Astrocyte of the cerebellum (primary cell): ENCODE measurements around the gene PRDM15.
A peak's percentile ranks its signal among the peaks of the same experiment; 100 is the strongest.

Experiments
- DNase-seq: peaks from one replicate; pipeline ENCODE4 v3.0.0-alpha.2; 2011; ENCODE audit warnings: low read depth
- H3K4me3 ChIP-seq: 2 replicates; pipeline ENCODE4 v1.5.1; 2011; ENCODE audit warnings: mild to moderate bottlenecking, low read depth, low read length, moderate library complexity
- CTCF ChIP-seq: IDR thresholded peaks from 2 replicates; pipeline ENCODE4 v1.5.1; 2012; ENCODE audit warnings: low read length, low read depth, moderate library complexity, mild to moderate bottlenecking; ENCODE audit errors: missing control alignments
- in situ Hi-C: cut with HindIII; loops from 2 replicates; pipeline ENCODE4 v1.10.0; 2017; ENCODE audit warnings: low sequenced_read_pairs

The PRDM15 gene

GRCh38 chr21:41897047-41897669, 18.0 kb upstream of the PRDM15 start:
- in situ Hi-C loops = no loop called here
- TF ChIP-seq CTCF = no peak
- H3K4me3 ChIP-seq = no peak overlapping the region
- no peak for DNase-seq

- no peak for DNase-seq
- TF ChIP-seq CTCF = no peak
- in situ Hi-C loops = no loop called here
- no peak overlapping the region for H3K4me3 ChIP-seq
Observed at GRCh38 chr21:41895643-41896493, 16.7 kb upstream of the PRDM15 start.

- no peak overlapping the region for H3K4me3 ChIP-seq
- in situ Hi-C loops = no loop called here
- DNase-seq = peak; percentile 84
- TF ChIP-seq CTCF = no peak
Observed at GRCh38 chr21:41894922-41895557, 15.9 kb upstream of the PRDM15 start.

GRCh38 chr21:41894511-41894910, 15.4 kb upstream of the PRDM15 start:
- no peak for DNase-seq
- TF ChIP-seq CTCF = no peak
- in situ Hi-C loops = no loop called here
- no peak overlapping the region for H3K4me3 ChIP-seq

GRCh38 chr21:41892726-41893125, 13.6 kb upstream of the PRDM15 start:
- in situ Hi-C loops = no loop called here
- TF ChIP-seq CTCF = no peak
- DNase-seq = no peak
- no peak overlapping the region for H3K4me3 ChIP-seq

GRCh38 chr21:41891132-41891531, 12.0 kb upstream of the PRDM15 start:
- in situ Hi-C loops = no loop called here
- no peak for TF ChIP-seq CTCF
- H3K4me3 ChIP-seq = no peak overlapping the region
- no peak for DNase-seq
